Retinal pigment epithelial cell (primary cell): Measurements from ENCODE around the gene ADSS2.
A peak's percentile ranks its signal among the peaks of the same experiment; 100 is the strongest.

Experiments
- DNase-seq: peaks from one replicate; pipeline ENCODE4 v3.0.0-alpha.2; 2010; ENCODE audit warnings: low read depth
- H3K4me3 ChIP-seq: 2 replicates; pipeline ENCODE4 v1.5.1; 2011; ENCODE audit warnings: mild to moderate bottlenecking, low read length, control low read depth, moderate library complexity
- CTCF ChIP-seq: conservative IDR thresholded peaks from 2 replicates; pipeline ENCODE4 v1.5.1; 2011; ENCODE audit warnings: low read depth, low read length, control low read depth, inconsistent platforms

The ADSS2 gene

GRCh38 chr1:244362476-244362875 lies 89.2 kb downstream of the ADSS2 start:
- no peak for DNase-seq
- TF ChIP-seq CTCF, result no peak
- H3K4me3 ChIP-seq, result no peak overlapping the region

- peak overlapping the region; percentile 5 for H3K4me3 ChIP-seq
- TF ChIP-seq CTCF, result no peak
- DNase-seq, result peak; percentile 94
Measured at GRCh38 chr1:244361764-244362473, 89.8 kb downstream of the ADSS2 start.
